ENCODE measurements around the gene RBM41. TPM values are rescaled to one million over a fixed set of nuclear protein-coding genes. Genes with fewer than 3 reads are reported as not detected.

RBM41 gene
- total and polyA plus RNA-seq, 2 donors (not counting 3 experiments of a cell fraction or from before 2014, with no cell fraction given) = 1.5 to 16.0 TPM

Other genes with a start within 250 kb of the RBM41 start
- not detected in 2 replicates for gene RIPPLY1, start 215.5 kb downstream of the RBM41 start, total RNA-seq
- gene RIPPLY1, start 215.5 kb downstream of the RBM41 start, polyA plus RNA-seq = not detected in 2 replicates
- not detected in 2 replicates for gene CLDN2, start 198.4 kb downstream of the RBM41 start, total RNA-seq
- gene CLDN2, start 198.4 kb downstream of the RBM41 start, polyA plus RNA-seq = not detected in 2 replicates
- gene MORC4, start 118.6 kb downstream of the RBM41 start, total RNA-seq = 9.6 and 12.0 TPM in 2 replicates
- gene MORC4, start 118.6 kb downstream of the RBM41 start, polyA plus RNA-seq = 3.3 and 4.3 TPM in 2 replicates
- gene NUP62CL, start 87.6 kb upstream of the RBM41 start, total RNA-seq = not detected in 2 replicates
- gene NUP62CL, start 87.6 kb upstream of the RBM41 start, polyA plus RNA-seq = not detected in 2 replicates
- gene DNAAF6, start 87.8 kb upstream of the RBM41 start, total RNA-seq = not detected in 2 replicates
- not detected in 2 replicates for gene DNAAF6, start 87.8 kb upstream of the RBM41 start, polyA plus RNA-seq